SK-N-SH (cell line): ENCODE results near the gene LDLR. TPM values are rescaled to one million over a fixed set of nuclear protein-coding genes. Genes with fewer than 3 reads are reported as not detected.

Experiments used
- CTCF ChIA-PET: fragments of 300-600, 350-600 bp; formaldehyde crosslinking; extraction: SDS; loops from one replicate; lab custom pipeline; 2021; lab: Yijun Ruan, JAX
- POLR2A ChIA-PET: fragments of 350-600 bp; sonication (Branson Sonifier 250); formaldehyde crosslinking; extraction: SDS; loops from one replicate; lab custom pipeline; 2020; ENCODE audit warnings: antibody characterized with exemption, inconsistent platforms; lab: Yijun Ruan, JAX
- DNase-seq: peaks from one replicate; pipeline ENCODE4 v3.0.0; 2012
- H2AFZ ChIP-seq: fragments of 200-600 bp; sonication (generic); 2 replicates; pipeline ENCODE4 v1.8.1; 2016; ENCODE audit warnings: antibody characterized with exemption, mild to moderate bottlenecking, low read depth
- H3F3A ChIP-seq: fragments of 200-600 bp; sonication (generic); replicated peaks from 2 replicates; pipeline ENCODE3; 2016; ENCODE audit warnings: antibody characterized with exemption, mild to moderate bottlenecking; ENCODE audit not compliant: insufficient read depth
- H3K27ac ChIP-seq, 2 experiments: fragments of 200-500 bp in 1 of 2; fragments of 200-600 bp in 1 of 2; sonication (Bioruptor generic) in 1 of 2; sonication (generic), shearing (Covaris generic) in 1 of 2; 2 replicates each; pipeline versions ENCODE4 v1.5.1 to v1.6.1; 2014 to 2016; ENCODE audit warnings: low read depth in 2 of 2, inconsistent platforms in 1 of 2, low read length in 1 of 2, mild to moderate bottlenecking in 1 of 2, mixed read lengths in 1 of 2
- H3K27me3 ChIP-seq: fragments of 200-600 bp; sonication (generic), shearing (Covaris generic); 2 replicates; pipeline ENCODE4 v1.6.1; 2016; ENCODE audit warnings: mixed run types; ENCODE audit not compliant: insufficient read depth
- H3K36me3 ChIP-seq, 2 experiments: fragments of 200-500 bp in 1 of 2; fragments of 200-600 bp in 1 of 2; sonication (Bioruptor generic) in 1 of 2; sonication (generic) in 1 of 2; replicated peaks in 1 of 2; 2 replicates each; pipeline versions ENCODE3 to v1.5.1; 2014 to 2016; ENCODE audit warnings: low read length in 1 of 2, mild to moderate bottlenecking in 1 of 2; ENCODE audit not compliant: insufficient read depth in 2 of 2, control insufficient read depth in 1 of 2
- H3K4me1 ChIP-seq, 2 experiments: fragments of 200-500 bp in 1 of 2; fragments of 200-600 bp in 1 of 2; sonication (Bioruptor generic) in 1 of 2; sonication (generic), shearing (Covaris generic) in 1 of 2; 2 replicates each; pipeline versions ENCODE4 v1.5.1 to v1.6.1; 2014 to 2016; ENCODE audit warnings: low read depth in 1 of 2, low read length in 1 of 2, mixed run types in 1 of 2; ENCODE audit not compliant: insufficient read depth in 2 of 2, control insufficient read depth in 1 of 2
- H3K4me2 ChIP-seq: fragments of 200-600 bp; sonication (generic), shearing (Covaris generic); 2 replicates; pipeline ENCODE4 v1.6.1; 2017; ENCODE audit warnings: mixed run types
- H3K4me3 ChIP-seq, 2 experiments: fragments of 200-500 bp in 1 of 2; fragments of 200-600 bp in 1 of 2; sonication (Bioruptor generic) in 1 of 2; sonication (generic), shearing (Covaris generic) in 1 of 2; 2 replicates each; pipeline versions ENCODE4 v1.5.1 to v1.8.1; 2014 to 2016; ENCODE audit warnings: low read depth in 2 of 2, inconsistent platforms in 1 of 2, low read length in 1 of 2, mild to moderate bottlenecking in 1 of 2, mixed read lengths in 1 of 2, moderate library complexity in 1 of 2
- H3K79me2 ChIP-seq: fragments of 200-600 bp; sonication (generic); 2 replicates; pipeline ENCODE4 v1.8.1; 2017; ENCODE audit warnings: mild to moderate bottlenecking; ENCODE audit not compliant: insufficient read depth
- H3K9ac ChIP-seq: fragments of 200-600 bp; sonication (generic); 2 replicates; pipeline ENCODE4 v1.6.1; 2017; ENCODE audit warnings: mixed run types
- H3K9me2 ChIP-seq: fragments of 200-600 bp; sonication (generic); 2 replicates; pipeline ENCODE4 v1.6.1; 2017; ENCODE audit warnings: mixed run types
- H3K9me3 ChIP-seq: fragments of 200-600 bp; sonication (generic); 2 replicates; pipeline ENCODE4 v1.6.1; 2017; ENCODE audit warnings: mixed run types, mild to moderate bottlenecking, moderate library complexity
- H4K20me1 ChIP-seq: fragments of 200-600 bp; sonication (generic); 2 replicates; pipeline ENCODE4 v1.6.1; 2017; ENCODE audit warnings: mild to moderate bottlenecking, mixed run types; ENCODE audit not compliant: insufficient read depth
- CTCF ChIP-seq: fragments of 200-600 bp; sonication (generic); IDR thresholded peaks from 2 replicates; pipeline ENCODE4 v1.6.1; 2017; ENCODE audit warnings: antibody characterized with exemption, mild to moderate bottlenecking, moderate library complexity
- FOXJ3 ChIP-seq: sonication (generic); formaldehyde crosslinking; IDR thresholded peaks from 2 replicates; pipeline ENCODE4 v1.5.1; 2020; ENCODE audit warnings: mild to moderate bottlenecking, missing genetic modification reagents
- FOXM1 ChIP-seq: IDR thresholded peaks from 2 replicates; pipeline ENCODE4 v1.4.0; 2012; ENCODE audit warnings: low read depth, mild to moderate bottlenecking
- MAX ChIP-seq: IDR thresholded peaks from 2 replicates; pipeline ENCODE4 v1.4.0; 2012; ENCODE audit warnings: low read depth
- MEF2A ChIP-seq: IDR thresholded peaks from 2 replicates; pipeline ENCODE4 v1.4.0; 2012; ENCODE audit warnings: low read depth, borderline replicate concordance
- RCOR1 ChIP-seq: fragments of 150-350 bp; IDR thresholded peaks from 2 replicates; pipeline ENCODE4 v1.6.1; 2017; ENCODE audit warnings: antibody characterized with exemption, low read length
- RFX5 ChIP-seq: IDR thresholded peaks from 2 replicates; pipeline ENCODE4 v1.6.1; 2012; ENCODE audit warnings: mild to moderate bottlenecking, improper control_type of control experiment, low read length
- RXRA ChIP-seq: IDR thresholded peaks from 2 replicates; pipeline ENCODE4 v1.4.0; 2012; ENCODE audit warnings: low read depth, mild to moderate bottlenecking, borderline replicate concordance
- SIN3A ChIP-seq: IDR thresholded peaks from 2 replicates; pipeline ENCODE4 v1.6.1; 2012; ENCODE audit warnings: low read depth, mild to moderate bottlenecking, low read length, moderate library complexity, borderline replicate concordance
- SMC3 ChIP-seq: IDR thresholded peaks from 2 replicates; pipeline ENCODE4 v1.6.1; 2012; ENCODE audit warnings: low read depth, low read length, improper control_type of control experiment
- TEAD4 ChIP-seq: IDR thresholded peaks from 2 replicates; pipeline ENCODE4 v1.4.0; 2012; ENCODE audit warnings: mild to moderate bottlenecking, borderline replicate concordance; ENCODE audit not compliant: insufficient read depth
- USF1 ChIP-seq: IDR thresholded peaks from 2 replicates; pipeline ENCODE4 v1.4.0; 2012; ENCODE audit warnings: low read depth, borderline replicate concordance
- USF2 ChIP-seq: fragments of 150-350 bp; IDR thresholded peaks from 2 replicates; pipeline ENCODE4 v1.6.1; 2017; ENCODE audit warnings: antibody characterized with exemption, low read length, low read depth, borderline replicate concordance
- WGBS: methylation state at CpG from one replicate; pipeline ENCODE4 v1.1.6; 2017; ENCODE audit warnings: low lambda C conversion rate; 5-methylcytosine and 5-hydroxymethylcytosine counted together
- polyA plus RNA-seq, 3 experiments: library from polyadenylated mRNA; depleted of rRNA; stranded (reverse); fragments of >200 nt; gene quantifications; 2 replicates each; pipeline ENCODE4 v1.2.3, GENCODE V29; 2012
- TF ChIP-seq, protein P1 (sequence below): IDR thresholded peaks from 2 replicates; pipeline ENCODE4; 2012

LDLR gene
- polyA plus RNA-seq, 1 of the 3 experiments (the other 2 are of a cell fraction), result 25.1 TPM

DNA sequence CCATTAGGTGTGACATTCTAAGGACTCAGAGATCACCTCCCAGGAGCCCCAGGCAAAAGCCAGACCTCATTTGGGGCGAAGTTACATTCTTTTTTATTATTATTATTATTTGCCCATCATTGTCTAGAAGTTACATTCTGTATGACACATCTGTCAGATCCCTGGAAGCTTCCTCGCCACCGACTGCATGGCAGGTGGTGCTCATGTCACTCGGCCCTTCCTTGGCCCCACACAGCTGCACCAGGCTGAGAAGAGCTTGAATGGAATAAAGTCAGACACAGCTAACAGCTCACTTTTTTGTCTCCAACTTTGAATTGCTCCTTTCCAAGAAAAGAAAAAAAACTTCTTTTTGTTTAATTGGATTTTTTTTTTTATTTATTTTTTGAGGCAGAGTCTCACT, 41.4 kb upstream of the LDLR start:
- ChIA-PET POLR2A (no interaction called here), CTCF (interaction anchor here (0.6 to 2.9 kb wide), 4 partner anchors 9 to 111 kb away, joined by 3 to 12 read pairs (median 4); no protein-coding TSS in a partner anchor)
- no peak for DNase-seq
- Histone ChIP-seq H3K9ac (no peak overlapping the region), H2AFZ (no peak overlapping the region), H3K4me3 (no peak overlapping the region), H3K4me1 (peaks cover 0 to 9% of the 10 kb centered on the region in 2 experiments; a peak in 1 of 4 replicates), H3K9me3 (no peaks in the 10 kb centered on the region), H3K27ac (no peak overlapping the region), H3K4me2 (no peak overlapping the region), H4K20me1 (0 out of 2 replicates have a peak, but pooled peaks cover 3% of the 10 kb centered on the region), H3K27me3 (no peaks in the 10 kb centered on the region), H3F3A (no peaks in the 10 kb centered on the region), H3K79me2 (peaks cover 7% of the 10 kb centered on the region; the same call in 1 of the 2 replicates), H3K36me3 (peaks cover 18 to 22% of the 10 kb centered on the region in 2 experiments), H3K9me2 (no peaks in the 10 kb centered on the region)
- 96% methylated on average over 4 of the region's 4 CpGs for WGBS
- TF ChIP-seq MAX (no peak), RXRA (no peak), USF2 (no peak), SMC3 (no peak), USF1 (no peak), FOXM1 (no peak), TEAD4 (no peak), FOXJ3 (no peak), RFX5 (no peak), MEF2A (no peak), SIN3A (no peak), CTCF (no peak), RCOR1 (no peak)
- TF ChIP-seq, protein P1, sequence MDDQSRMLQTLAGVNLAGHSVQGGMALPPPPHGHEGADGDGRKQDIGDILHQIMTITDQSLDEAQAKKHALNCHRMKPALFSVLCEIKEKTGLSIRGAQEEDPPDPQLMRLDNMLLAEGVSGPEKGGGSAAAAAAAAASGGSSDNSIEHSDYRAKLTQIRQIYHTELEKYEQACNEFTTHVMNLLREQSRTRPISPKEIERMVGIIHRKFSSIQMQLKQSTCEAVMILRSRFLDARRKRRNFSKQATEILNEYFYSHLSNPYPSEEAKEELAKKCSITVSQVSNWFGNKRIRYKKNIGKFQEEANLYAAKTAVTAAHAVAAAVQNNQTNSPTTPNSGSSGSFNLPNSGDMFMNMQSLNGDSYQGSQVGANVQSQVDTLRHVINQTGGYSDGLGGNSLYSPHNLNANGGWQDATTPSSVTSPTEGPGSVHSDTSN, result no peak
